ENCODE measurements around the gene LAMA5. TPM values are rescaled to one million over a fixed set of nuclear protein-coding genes. Genes with fewer than 3 reads are reported as not detected.

LAMA5 gene
- polyA plus RNA-seq, 1 donor (not counting 4 experiments of a cell fraction or from before 2014, with no cell fraction given), result 8.7 TPM

- DNase-seq (ENCODE audit: low read depth, low spot score), result peak; percentile 81
- Histone ChIP-seq H3K4me3 (ENCODE audit: control insufficient read depth in 2 of 3, extremely low read depth in 1 of 3, insufficient read depth in 2 of 3, low read depth in 1 of 3, low read length in 3 of 3) (peak overlapping the region; percentile 59 to 77 (median 69)), H3K36me3 (ENCODE audit: control insufficient read depth in 2 of 2, extremely low read depth in 1 of 2, insufficient read depth in 2 of 2, low read length in 2 of 2) (peaks cover 21 to 32% of the 10 kb centered on the region in 2 experiments), H3K9me3 (ENCODE audit: control insufficient read depth, low read depth, low read length) (no peaks in the 10 kb centered on the region), H4K20me1 (ENCODE audit: control insufficient read depth, extremely low read depth, insufficient read depth, low read length) (peaks cover 34% of the 10 kb centered on the region), H3K9ac (ENCODE audit: control insufficient read depth, extremely low read depth, insufficient read depth, low read length) (peak overlapping the region; percentile 88), H3K27ac (ENCODE audit: control insufficient read depth, insufficient read depth, low read length) (peak overlapping the region; percentile 82), H3K27me3 (ENCODE audit: control insufficient read depth, extremely low read depth, insufficient read depth, low read length) (no peaks in the 10 kb centered on the region), H2AFZ (ENCODE audit: control insufficient read depth, low read length) (no peak overlapping the region), H3K4me2 (ENCODE audit: control insufficient read depth, extremely low read depth, insufficient read depth, low read depth, low read length) (peak overlapping the region; percentile 88), H3K9me1 (ENCODE audit: control insufficient read depth, extremely low read depth, insufficient read depth, low read length) (no peaks in the 10 kb centered on the region), H3K79me2 (ENCODE audit: control insufficient read depth, insufficient read depth, low read length) (peaks cover 38% of the 10 kb centered on the region), H3K4me1 (ENCODE audit: control insufficient read depth, extremely low read depth, insufficient read depth, low read length) (peaks cover 29% of the 10 kb centered on the region)
- peak; percentile 9 for FAIRE-seq
- dilution Hi-C loops (cut with MboI; ENCODE audit: extremely low pct_ligation_motif_present, low sequenced_read_pairs), result no loop called here
- TF ChIP-seq, protein P1, sequence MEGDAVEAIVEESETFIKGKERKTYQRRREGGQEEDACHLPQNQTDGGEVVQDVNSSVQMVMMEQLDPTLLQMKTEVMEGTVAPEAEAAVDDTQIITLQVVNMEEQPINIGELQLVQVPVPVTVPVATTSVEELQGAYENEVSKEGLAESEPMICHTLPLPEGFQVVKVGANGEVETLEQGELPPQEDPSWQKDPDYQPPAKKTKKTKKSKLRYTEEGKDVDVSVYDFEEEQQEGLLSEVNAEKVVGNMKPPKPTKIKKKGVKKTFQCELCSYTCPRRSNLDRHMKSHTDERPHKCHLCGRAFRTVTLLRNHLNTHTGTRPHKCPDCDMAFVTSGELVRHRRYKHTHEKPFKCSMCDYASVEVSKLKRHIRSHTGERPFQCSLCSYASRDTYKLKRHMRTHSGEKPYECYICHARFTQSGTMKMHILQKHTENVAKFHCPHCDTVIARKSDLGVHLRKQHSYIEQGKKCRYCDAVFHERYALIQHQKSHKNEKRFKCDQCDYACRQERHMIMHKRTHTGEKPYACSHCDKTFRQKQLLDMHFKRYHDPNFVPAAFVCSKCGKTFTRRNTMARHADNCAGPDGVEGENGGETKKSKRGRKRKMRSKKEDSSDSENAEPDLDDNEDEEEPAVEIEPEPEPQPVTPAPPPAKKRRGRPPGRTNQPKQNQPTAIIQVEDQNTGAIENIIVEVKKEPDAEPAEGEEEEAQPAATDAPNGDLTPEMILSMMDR (optimal IDR thresholded peaks at IDR 0.05 in 1 of 3, IDR thresholded peaks at IDR 0.05 in 1 of 3, conservative IDR thresholded peaks at IDR 0.05 in 1 of 3; ENCODE audit: extremely low read depth in 1 of 3, insufficient read depth in 2 of 3, low read length in 3 of 3), result peak; percentile 79 to 91 (median 80)
- no peak for TF ChIP-seq EZH2 (IDR thresholded peaks at IDR 0.05; ENCODE audit: low read length)
These were observed 65.3 kb downstream of the LAMA5 start for GRCh38 chr20:62301773-62302340.

GRCh38 chr20:62301111-62301668 lies 65.9 kb downstream of the LAMA5 start:
- Histone ChIP-seq H3K4me2 (ENCODE audit: control insufficient read depth, extremely low read depth, insufficient read depth, low read depth, low read length) (no peak overlapping the region), H3K36me3 (ENCODE audit: control insufficient read depth in 2 of 2, extremely low read depth in 1 of 2, insufficient read depth in 2 of 2, low read length in 2 of 2) (peaks cover 22 to 26% of the 10 kb centered on the region in 2 experiments), H3K27me3 (ENCODE audit: control insufficient read depth, extremely low read depth, insufficient read depth, low read length) (no peaks in the 10 kb centered on the region), H3K9me1 (ENCODE audit: control insufficient read depth, extremely low read depth, insufficient read depth, low read length) (no peaks in the 10 kb centered on the region), H2AFZ (ENCODE audit: control insufficient read depth, low read length) (no peak overlapping the region), H4K20me1 (ENCODE audit: control insufficient read depth, extremely low read depth, insufficient read depth, low read length) (peaks cover 27% of the 10 kb centered on the region), H3K4me1 (ENCODE audit: control insufficient read depth, extremely low read depth, insufficient read depth, low read length) (peaks cover 22% of the 10 kb centered on the region), H3K79me2 (ENCODE audit: control insufficient read depth, insufficient read depth, low read length) (peaks cover 32% of the 10 kb centered on the region), H3K4me3 (ENCODE audit: control insufficient read depth in 2 of 3, extremely low read depth in 1 of 3, insufficient read depth in 2 of 3, low read depth in 1 of 3, low read length in 3 of 3) (no peak overlapping the region), H3K27ac (ENCODE audit: control insufficient read depth, insufficient read depth, low read length) (no peak overlapping the region), H3K9me3 (ENCODE audit: control insufficient read depth, low read depth, low read length) (no peaks in the 10 kb centered on the region), H3K9ac (ENCODE audit: control insufficient read depth, extremely low read depth, insufficient read depth, low read length) (no peak overlapping the region)
- dilution Hi-C loops (cut with MboI; ENCODE audit: extremely low pct_ligation_motif_present, low sequenced_read_pairs), result no loop called here
- DNase-seq (ENCODE audit: low read depth, low spot score), result no peak
- FAIRE-seq, result no peak
- TF ChIP-seq, protein P1 (optimal IDR thresholded peaks at IDR 0.05 in 1 of 3, IDR thresholded peaks at IDR 0.05 in 1 of 3, conservative IDR thresholded peaks at IDR 0.05 in 1 of 3; ENCODE audit: extremely low read depth in 1 of 3, insufficient read depth in 2 of 3, low read length in 3 of 3), result no peak
- TF ChIP-seq EZH2 (IDR thresholded peaks at IDR 0.05; ENCODE audit: low read length), result no peak

Data from keratinocyte (primary cell).